ENCODE data around the gene CHD5.

Gene CHD5

DNA sequence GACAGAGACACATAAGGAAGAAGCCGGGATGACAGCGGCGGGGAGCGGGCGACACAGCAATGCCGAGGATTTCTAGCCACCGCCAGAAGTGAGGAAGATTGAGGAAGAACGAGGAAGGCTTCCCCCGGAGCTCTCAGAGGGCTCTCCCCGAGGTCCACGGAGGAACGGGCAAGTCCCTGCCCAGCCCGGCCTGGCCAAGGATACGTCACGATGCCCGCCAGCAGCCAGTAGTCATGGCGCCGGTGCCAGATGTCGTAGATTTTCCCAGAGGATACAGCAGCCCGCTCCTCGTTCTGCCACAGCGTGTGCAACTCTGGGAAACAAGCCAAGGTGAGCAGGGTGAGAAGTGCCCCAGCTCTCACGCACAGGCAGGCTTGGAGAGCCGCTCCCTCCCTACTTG lies 68.5 kb downstream of the CHD5 start:
- no peak for DNase-seq (ENCODE audit: low spot score)

GRCh38 chr1:6110326-6110725 lies 69.8 kb downstream of the CHD5 start:
- DNase-seq (ENCODE audit: low spot score): no peak

DNA sequence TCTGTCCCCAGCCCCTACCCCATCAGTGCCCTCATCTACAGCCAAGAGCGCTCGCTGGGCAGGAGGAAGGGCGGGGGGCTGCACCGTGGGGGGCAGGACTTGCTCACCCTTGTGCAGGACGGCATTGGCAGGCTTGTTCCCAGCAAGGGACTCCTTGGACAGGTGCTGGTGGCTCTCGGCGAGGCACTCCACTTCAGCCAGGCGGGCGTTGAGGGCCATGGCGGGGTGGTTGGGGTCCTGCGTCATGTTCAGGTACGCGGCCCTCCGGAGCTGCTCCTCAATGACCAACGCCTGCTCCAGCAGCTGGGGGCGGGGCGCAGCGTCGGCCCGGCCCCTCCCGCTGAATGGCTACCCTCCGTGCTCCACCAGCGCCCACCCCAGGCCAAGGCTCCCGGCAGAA lies 70.4 kb downstream of the CHD5 start:
- no peak for DNase-seq (ENCODE audit: low spot score)

- peak; percentile 32 for DNase-seq (ENCODE audit: low spot score)
These were observed 71.0 kb downstream of the CHD5 start for GRCh38 chr1:6108937-6109614.

DNA sequence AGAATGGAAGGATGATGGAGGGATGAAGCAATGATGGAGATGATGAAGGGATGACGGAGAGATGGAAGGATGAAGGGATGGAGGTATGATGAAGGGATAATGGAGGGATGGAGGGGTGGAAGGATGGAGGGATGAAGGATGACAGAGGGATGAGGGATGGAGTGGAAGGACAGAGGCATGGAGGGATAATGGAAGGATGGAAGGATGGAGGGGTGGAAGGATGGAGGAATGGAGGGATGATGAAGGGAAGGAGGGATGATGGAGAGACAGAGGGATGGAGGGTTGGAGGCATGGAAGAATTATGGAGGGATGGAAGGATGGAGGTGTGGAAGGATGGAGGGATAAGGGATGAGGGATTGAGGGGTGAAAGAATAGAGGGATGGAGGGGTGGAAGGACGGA lies 71.6 kb downstream of the CHD5 start:
- DNase-seq (ENCODE audit: low spot score): no peak

GRCh38 chr1:6107409-6108356 lies 72.4 kb downstream of the CHD5 start:
- no peak for DNase-seq (ENCODE audit: low spot score)

- DNase-seq (ENCODE audit: low spot score): no peak
These were observed 73.1 kb downstream of the CHD5 start for GRCh38 chr1:6106977-6107376.

DNA sequence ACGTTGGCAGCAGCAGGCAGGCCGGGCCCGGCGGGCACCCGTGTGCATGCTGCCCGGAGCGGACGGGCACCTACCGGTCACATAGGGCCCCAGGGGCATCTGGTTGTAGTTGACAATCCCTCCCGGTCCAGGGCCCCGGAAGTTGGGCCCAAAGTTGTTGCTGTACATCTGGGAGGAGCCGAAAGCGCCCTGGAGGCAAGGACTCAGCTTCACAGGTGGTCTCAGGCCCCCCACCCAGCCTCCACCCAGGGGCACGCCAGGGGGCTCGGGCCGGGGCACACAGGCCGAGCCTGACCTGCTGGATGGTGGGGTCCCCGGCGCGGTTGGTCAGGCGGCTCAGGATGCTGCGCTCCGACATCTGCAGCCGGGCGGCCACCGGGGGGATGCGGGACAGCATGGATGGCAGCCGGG lies 73.8 kb downstream of the CHD5 start:
- no peak for DNase-seq (ENCODE audit: low spot score)

DNA sequence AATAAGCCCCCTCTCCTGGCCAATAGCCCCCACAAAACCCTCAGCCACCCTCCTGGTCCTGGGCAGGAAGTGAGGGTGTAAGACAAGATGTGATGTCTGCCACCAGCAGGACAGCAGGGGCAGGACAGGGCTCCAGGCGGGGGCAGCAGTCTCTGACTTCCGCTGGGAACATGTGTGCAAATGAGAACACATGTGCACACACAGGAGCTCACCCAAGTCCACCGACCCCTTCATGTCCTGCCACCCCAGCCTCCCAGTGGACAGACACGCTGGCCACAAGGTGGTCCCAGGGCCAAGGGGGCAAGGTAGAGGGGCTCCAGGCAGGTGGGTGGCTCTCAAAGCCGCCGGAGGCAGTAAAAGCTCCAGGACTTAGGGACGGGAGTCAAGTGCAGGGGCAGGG lies 74.4 kb downstream of the CHD5 start:
- no peak for DNase-seq (ENCODE audit: low spot score)

GRCh38 chr1:6105218-6105679 lies 74.9 kb downstream of the CHD5 start:
- no peak for DNase-seq (ENCODE audit: low spot score)

- DNase-seq (ENCODE audit: low spot score): no peak
These were observed 75.5 kb downstream of the CHD5 start for GRCh38 chr1:6104631-6105030.

DNA sequence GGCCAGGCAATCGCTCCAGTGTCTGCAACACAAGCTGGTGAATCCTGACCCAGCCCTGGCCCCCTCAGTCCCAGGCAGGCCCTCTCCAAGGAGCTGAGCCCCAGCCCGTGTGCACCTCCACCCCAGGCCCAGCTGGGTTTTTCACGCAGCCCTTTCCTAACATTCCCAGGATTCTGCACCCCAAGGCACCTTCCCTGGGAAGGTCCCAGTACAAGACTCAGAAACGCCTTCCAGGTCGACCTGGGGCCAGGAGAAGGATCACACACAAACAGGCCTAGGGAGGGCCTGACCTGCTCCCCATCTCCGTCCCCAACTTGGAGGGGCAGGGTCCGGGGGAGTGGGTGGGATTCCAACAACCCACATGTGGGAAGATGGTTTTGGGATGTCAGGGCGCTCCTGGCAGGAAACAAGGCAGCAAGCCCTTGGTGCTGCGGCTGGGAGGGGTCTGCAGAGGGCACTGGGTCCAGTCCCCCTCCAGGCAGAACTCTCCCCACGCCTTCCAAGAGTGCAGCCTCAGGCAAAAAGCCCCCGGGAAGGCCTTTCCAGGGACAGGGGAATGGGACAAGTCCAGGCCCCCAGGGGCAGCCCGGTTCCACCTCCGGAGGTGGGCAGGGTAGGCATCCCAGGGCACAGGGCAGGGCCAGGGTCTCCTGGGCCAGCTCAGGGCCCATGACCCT lies 76.1 kb downstream of the CHD5 start:
- DNase-seq (ENCODE audit: low spot score): no peak

- no peak for DNase-seq (ENCODE audit: low spot score)
These were observed 76.8 kb downstream of the CHD5 start for GRCh38 chr1:6103111-6103853.

GRCh38 chr1:6102532-6102845 lies 77.6 kb downstream of the CHD5 start:
- no peak for DNase-seq (ENCODE audit: low spot score)

DNA sequence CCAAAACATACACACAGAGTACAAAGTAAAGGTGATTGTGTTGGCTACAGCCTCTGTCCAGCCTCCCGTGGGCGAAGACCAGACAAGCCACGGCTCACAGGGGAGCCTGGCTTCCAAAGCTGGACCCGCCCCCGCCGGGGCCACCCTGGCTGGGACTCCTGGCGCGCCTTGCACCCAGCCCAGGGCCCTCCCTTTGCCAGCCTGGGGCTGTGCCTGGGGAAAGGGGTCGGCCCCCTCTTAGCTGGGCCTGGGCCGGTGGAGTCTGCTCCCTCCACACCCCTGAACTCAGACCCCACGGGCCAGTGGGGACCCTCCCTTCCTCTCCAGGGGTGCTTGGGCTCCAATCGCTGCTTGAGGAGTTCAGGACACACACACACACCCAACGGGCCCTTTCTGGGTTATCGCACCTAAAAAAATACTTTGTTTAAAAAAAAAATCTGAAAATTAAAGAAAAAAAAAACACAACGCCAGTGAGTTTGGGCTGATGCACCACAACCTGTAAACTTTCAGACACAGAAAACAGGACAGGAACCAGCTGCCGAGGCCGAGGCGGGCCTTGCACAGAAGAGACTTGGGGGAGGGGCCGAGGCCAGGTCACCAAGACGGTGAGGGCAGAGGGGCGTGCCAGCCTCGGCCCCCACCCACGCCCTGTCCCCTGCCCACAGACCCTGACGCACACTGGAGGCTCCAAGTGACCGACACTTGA lies 78.1 kb downstream of the CHD5 start:
- no peak for DNase-seq (ENCODE audit: low spot score)

DNA sequence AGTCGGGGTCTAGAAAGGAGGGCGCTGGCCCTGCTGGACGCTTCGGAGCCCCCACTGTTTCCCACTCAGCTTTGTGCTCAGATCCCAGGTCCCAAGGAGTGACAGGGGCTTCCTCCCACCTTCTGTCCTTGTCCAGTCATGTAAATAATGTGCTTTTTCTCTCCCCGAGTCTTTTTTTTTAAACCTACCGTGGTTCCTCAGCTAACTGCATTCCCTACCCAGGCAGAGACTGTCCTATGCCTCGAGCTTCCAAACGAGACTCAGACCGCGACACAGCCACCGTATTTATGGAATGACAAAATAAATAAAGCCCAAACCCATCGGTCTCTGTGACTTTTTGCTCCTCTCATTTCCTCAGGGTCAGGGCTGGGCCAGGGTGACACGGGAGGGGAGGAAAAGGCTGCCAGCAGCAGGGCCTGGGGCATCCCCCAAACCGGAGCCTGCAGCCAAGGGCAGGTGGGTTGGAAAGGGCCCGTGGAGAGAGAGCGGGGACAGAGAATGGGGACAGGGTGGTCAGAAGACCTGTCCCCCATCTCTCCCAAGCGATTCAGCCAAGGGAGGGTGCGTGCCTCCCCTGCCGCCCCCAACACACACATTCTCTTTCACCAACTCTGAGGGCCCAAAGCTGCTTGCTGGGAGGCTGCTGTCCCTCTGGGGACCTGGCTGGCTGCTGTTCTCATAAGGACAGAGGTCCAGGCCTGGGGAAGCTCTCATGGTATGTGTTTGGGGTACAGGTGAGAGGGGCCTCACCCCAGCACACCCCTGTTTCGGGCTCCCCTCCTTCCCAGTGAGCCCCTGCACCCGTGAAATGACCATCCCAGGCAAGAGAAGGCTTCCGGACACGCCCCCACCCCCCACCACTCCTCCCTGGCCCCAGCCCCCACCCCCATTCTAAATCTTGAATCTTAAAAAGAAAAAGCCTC lies 79.0 kb downstream of the CHD5 start:
- DNase-seq (ENCODE audit: low spot score): no peak

- DNase-seq (ENCODE audit: low spot score): peak; percentile 20
These were observed 80.0 kb downstream of the CHD5 start for GRCh38 chr1:6099787-6100765.

DNA sequence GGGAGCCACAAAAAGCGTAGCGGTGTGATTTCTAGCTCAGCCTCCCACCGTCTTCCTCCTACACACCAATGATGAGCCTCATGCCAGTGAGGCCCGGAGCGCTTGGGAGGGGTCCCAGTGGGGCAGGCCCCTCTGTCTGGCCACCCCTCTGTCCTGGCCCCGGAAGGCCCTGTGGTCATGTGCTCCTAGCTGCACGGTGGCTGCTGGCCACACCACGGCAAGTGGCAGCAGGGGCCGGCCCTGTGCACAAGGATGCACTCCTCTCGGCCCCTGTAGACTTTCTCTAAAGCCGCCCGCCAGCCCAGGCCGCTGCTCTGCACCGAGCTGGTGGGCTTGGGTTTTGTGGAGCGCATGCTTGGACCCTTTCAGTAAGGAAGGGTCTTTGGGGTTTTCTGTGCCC lies 80.8 kb downstream of the CHD5 start:
- DNase-seq (ENCODE audit: low spot score): no peak

Measured in RKO (cell line).